Stomach (tissue), 9 donors: ENCODE results near the gene MAMDC2. TPM values are rescaled to one million over a fixed set of nuclear protein-coding genes. Genes with fewer than 3 reads are reported as not detected.

Experiments used
- DNase-seq, 2 donors: peaks; one replicate each; pipeline versions ENCODE4 v3.0.0 to v3.0.0-alpha.2; 2013 to 2019
- H3K27ac ChIP-seq, 5 donors: fragments of 200-600 bp in 4 of 5; sonication (generic) in 4 of 5; one replicate each; pipeline ENCODE4 v1.5.1; 2013 to 2019; ENCODE audit warnings: mild to moderate bottlenecking in 1 of 5, moderate library complexity in 1 of 5
- H3K27me3 ChIP-seq, 3 donors: fragments of 200-600 bp; sonication (generic); one replicate each; pipeline ENCODE4 v1.5.1; 2017 to 2019; ENCODE audit warnings: mixed run types in 1 of 3
- H3K36me3 ChIP-seq, 4 donors: fragments of 200-600 bp; sonication (generic); 1 replicate in 3 of 4; 2 replicates in 1 of 4; pipeline ENCODE4 v1.5.1; 2016 to 2019
- H3K4me1 ChIP-seq, 4 donors: fragments of 200-600 bp; sonication (generic); one replicate each; pipeline ENCODE4 v1.5.1; 2016 to 2019
- H3K4me3 ChIP-seq, 4 donors: fragments of 200-600 bp; sonication (generic) in 3 of 4; one replicate each; pipeline ENCODE4 v1.5.1; 2016 to 2019; ENCODE audit warnings: mild to moderate bottlenecking in 1 of 4
- H3K9me3 ChIP-seq, 4 donors: fragments of 200-600 bp; sonication (generic); one replicate each; pipeline ENCODE4 v1.5.1; 2016 to 2019
- EP300 ChIP-seq: sonication (generic); formaldehyde crosslinking; IDR thresholded peaks from one replicate; pipeline ENCODE4 v1.6.1; 2017; ENCODE audit warnings: antibody characterized with exemption
- POLR2A ChIP-seq, 4 donors: fragments of 450-650 bp; IDR thresholded peaks; one replicate each; pipeline ENCODE4 v1.6.1; 2016; ENCODE audit warnings: antibody characterized with exemption in 4 of 4, control low read depth in 2 of 4, mild to moderate bottlenecking in 1 of 4, moderate library complexity in 1 of 4
- POLR2AphosphoS5 ChIP-seq, 3 donors: sonication (generic); formaldehyde crosslinking; IDR thresholded peaks; one replicate each; pipeline ENCODE4 v1.6.1; 2016; ENCODE audit warnings: antibody characterized with exemption in 3 of 3
- WGBS, 5 donors: extraction: QIAGEN DNeasy Blood & Tissue Kit in 3 of 5; methylation state at CpG; one replicate each; pipeline versions ENCODE4 v1.1.5 to v1.1.7; 2013 to 2018; 5-methylcytosine and 5-hydroxymethylcytosine counted together
- intact Hi-C: fragments of 100-400 bp; cut with DNase I; formaldehyde crosslinking; loops from one replicate; pipeline ENCODE4 v1.15.1; 2023; ENCODE audit warnings: low total_unique reads
- polyA plus RNA-seq, 3 donors: library from polyadenylated mRNA; stranded (reverse); fragments of 200-250 nt; gene quantifications; one replicate each; pipeline ENCODE4 v1.2.3, GENCODE V29; 2013
- total RNA-seq, 5 donors: library from RNA; depleted of rRNA; stranded (reverse); fragments of >200 nt; gene quantifications; one replicate each; pipeline versions ENCODE4 v1.1.0 to v1.2.3, GENCODE V29; 2014 to 2016
- TF ChIP-seq, protein P1 (sequence below), 7 experiments: fragments of 450-650 bp in 4 of 7; fragments of 200-600 bp in 3 of 7; sonication (generic) in 3 of 7; IDR thresholded peaks; one replicate each; pipeline ENCODE4 v1.5.1; 2016 to 2019; ENCODE audit warnings: antibody characterized with exemption in 7 of 7, control low read depth in 2 of 7, mild to moderate bottlenecking in 1 of 7
- donor health status: healthy with polysubstance abuse.
- donor health status: Bipolar disorder and iron deficiency.
- donor health status: healthy.

MAMDC2 gene
- total and polyA plus RNA-seq, 8 donors = 7.0 to 91.4 (median 22.0) TPM

DNA sequence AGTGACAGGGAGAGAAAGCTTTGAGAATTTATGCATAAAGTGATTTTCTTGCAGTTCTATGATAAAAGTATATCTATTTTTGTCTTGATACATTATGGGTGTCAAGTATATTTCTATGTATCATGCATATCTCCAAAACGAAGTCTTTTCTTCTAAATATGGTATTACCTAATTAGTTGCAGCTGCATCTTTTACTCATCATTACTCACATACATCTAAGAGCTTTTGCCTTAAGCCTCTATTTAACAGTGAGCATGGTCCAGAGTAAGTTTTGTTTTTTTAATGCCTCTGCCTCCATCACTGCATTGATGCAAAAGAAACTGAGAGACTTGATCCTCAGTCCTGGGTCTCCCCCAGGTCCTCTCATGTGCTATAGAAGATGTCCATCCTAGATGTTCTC lies 175.1 kb downstream of the MAMDC2 start:
- Histone ChIP-seq H3K27me3 (no peaks in the 10 kb centered on the region), H3K36me3 (peaks cover 0 to 54% (median 43%) of the 10 kb centered on the region in 4 donors), H3K27ac (no peak overlapping the region), H3K9me3 (no peaks in the 10 kb centered on the region), H3K4me1 (no peaks in the 10 kb centered on the region), H3K4me3 (no peak overlapping the region)
- 77 to 88% (median 84%) methylated on average over 1 of the region's 1 CpG for WGBS, 5 donors
- DNase-seq = no peak
- no peak for TF ChIP-seq POLR2A (IDR thresholded peaks at IDR 0.05)
- TF ChIP-seq EP300 = no peak
- TF ChIP-seq, protein P1, sequence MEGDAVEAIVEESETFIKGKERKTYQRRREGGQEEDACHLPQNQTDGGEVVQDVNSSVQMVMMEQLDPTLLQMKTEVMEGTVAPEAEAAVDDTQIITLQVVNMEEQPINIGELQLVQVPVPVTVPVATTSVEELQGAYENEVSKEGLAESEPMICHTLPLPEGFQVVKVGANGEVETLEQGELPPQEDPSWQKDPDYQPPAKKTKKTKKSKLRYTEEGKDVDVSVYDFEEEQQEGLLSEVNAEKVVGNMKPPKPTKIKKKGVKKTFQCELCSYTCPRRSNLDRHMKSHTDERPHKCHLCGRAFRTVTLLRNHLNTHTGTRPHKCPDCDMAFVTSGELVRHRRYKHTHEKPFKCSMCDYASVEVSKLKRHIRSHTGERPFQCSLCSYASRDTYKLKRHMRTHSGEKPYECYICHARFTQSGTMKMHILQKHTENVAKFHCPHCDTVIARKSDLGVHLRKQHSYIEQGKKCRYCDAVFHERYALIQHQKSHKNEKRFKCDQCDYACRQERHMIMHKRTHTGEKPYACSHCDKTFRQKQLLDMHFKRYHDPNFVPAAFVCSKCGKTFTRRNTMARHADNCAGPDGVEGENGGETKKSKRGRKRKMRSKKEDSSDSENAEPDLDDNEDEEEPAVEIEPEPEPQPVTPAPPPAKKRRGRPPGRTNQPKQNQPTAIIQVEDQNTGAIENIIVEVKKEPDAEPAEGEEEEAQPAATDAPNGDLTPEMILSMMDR (IDR thresholded peaks at IDR 0.05) = no peak
- intact Hi-C loops = no loop called here

- WGBS, 5 donors = 90 to 100% (median 97%) methylated on average over 2 of the region's 2 CpGs
- Histone ChIP-seq H3K36me3 (peaks cover 0 to 48% (median 37%) of the 10 kb centered on the region in 4 donors), H3K9me3 (no peaks in the 10 kb centered on the region), H3K4me1 (no peaks in the 10 kb centered on the region), H3K27me3 (no peaks in the 10 kb centered on the region), H3K4me3 (no peak overlapping the region), H3K27ac (no peak overlapping the region)
- no peak for DNase-seq
- TF ChIP-seq POLR2A (IDR thresholded peaks at IDR 0.05) (no peak), EP300 (no peak), POLR2AphosphoS5 (IDR thresholded peaks at IDR 0.05) (no peak)
- TF ChIP-seq, protein P1 (IDR thresholded peaks at IDR 0.05) = no peak
- intact Hi-C loops = no loop called here
Observed at GRCh38 chr9:70220216-70220615, 176.6 kb downstream of the MAMDC2 start.

GRCh38 chr9:70222354-70222753 lies 178.7 kb downstream of the MAMDC2 start:
- Histone ChIP-seq H3K9me3 (no peaks in the 10 kb centered on the region), H3K27me3 (no peaks in the 10 kb centered on the region), H3K4me1 (no peaks in the 10 kb centered on the region), H3K36me3 (peaks cover 0 to 33% (median 29%) of the 10 kb centered on the region in 4 donors), H3K27ac (no peak overlapping the region), H3K4me3 (no peak overlapping the region)
- no peak for TF ChIP-seq POLR2A (IDR thresholded peaks at IDR 0.05)
- no peak for TF ChIP-seq EP300
- no peak for TF ChIP-seq POLR2AphosphoS5 (IDR thresholded peaks at IDR 0.05)
- TF ChIP-seq, protein P1 (IDR thresholded peaks at IDR 0.05) = no peak
- intact Hi-C loops = no loop called here
- WGBS, 5 donors = 73 to 88% (median 79%) methylated on average over 1 of the region's 1 CpG
- DNase-seq = no peak

DNA sequence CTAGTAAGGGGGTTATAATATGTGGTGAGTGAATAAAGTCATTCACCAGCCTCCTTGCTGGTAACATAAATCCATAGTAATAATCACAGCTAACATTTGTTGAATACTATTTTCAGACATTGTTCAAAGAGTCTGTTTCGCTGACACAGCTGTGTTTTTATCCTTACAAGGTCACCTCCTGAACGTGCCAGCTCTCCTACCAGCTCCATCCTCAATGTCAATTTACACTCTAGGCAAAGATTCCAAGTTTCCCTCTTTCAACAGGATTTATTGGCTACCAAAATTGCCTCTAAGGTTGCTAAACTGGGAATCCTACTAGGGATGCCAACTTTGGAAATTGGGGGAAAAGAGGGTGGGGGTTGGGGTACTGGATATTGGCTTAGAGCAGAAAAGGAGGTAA lies 184.5 kb downstream of the MAMDC2 start:
- Histone ChIP-seq H3K27ac (peak overlapping the region in 1 of 5 donors; percentile 41), H3K4me3 (no peak overlapping the region), H3K4me1 (peaks cover 0 to 19% (median 4%) of the 10 kb centered on the region in 4 donors), H3K27me3 (no peaks in the 10 kb centered on the region), H3K9me3 (no peaks in the 10 kb centered on the region), H3K36me3 (peaks cover 0 to 13% (median 9%) of the 10 kb centered on the region in 4 donors)
- TF ChIP-seq POLR2A (IDR thresholded peaks at IDR 0.05) (no peak), POLR2AphosphoS5 (IDR thresholded peaks at IDR 0.05) (no peak), EP300 (no peak)
- TF ChIP-seq, protein P1 (IDR thresholded peaks at IDR 0.05) = no peak
- no peak for DNase-seq
- intact Hi-C loops = no loop called here
- 53 to 65% (median 58%) methylated on average over 2 of the region's 2 CpGs for WGBS, 5 donors
